HEK293 (cell line): ENCODE data around the gene CACNA1C.

Experiments
- ZNF558 ChIP-seq: fragments of 450-650 bp; formaldehyde crosslinking; IDR thresholded peaks from 2 replicates; pipeline ENCODE4 v1.5.1; 2016; ENCODE audit warnings: missing biosample characterization, missing genetic modification characterization
- TF ChIP-seq, protein P1 (sequence below): fragments of 450-650 bp; formaldehyde crosslinking; IDR thresholded peaks from 2 replicates; pipeline ENCODE4 v1.5.1; 2016; ENCODE audit warnings: missing biosample characterization, missing genetic modification characterization

DNA sequence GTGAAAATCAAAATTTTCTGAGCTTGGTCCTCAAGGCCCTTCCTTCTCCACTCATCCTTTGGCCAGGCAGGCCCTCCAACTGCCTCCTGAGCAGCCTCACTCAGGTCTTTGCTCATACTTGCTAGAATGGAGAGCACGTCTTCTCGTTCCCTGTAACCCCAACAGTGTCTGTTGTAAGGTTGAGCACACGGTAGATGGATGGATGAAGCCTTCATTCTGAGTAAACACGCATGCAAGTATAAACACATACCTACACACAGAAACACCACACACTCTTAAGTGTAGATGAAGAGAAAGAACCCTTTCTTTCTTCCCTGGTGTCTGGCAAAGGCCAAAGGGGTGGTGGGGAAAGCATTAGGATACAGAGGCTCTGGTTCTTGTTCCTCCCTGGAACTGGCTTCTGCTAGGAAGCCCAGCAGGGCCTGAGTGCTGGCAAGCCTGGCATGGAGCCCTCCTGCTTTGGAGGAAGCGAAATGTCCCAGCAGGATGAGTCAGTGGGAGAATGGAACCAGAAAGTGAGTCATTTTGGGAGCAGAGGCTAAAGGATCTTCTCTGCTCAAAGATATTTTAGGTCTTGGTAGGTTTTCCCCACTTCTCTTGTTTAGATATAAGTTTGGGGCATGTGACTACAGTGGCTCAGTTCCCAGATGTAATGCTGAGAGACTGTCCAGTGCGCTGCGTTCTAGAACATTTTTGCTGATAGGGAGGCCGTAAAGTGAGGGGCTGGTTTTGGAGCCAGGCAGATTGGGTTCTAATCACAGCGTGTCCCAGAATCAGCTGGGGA, 127.4 kb downstream of the CACNA1C start:
- TF ChIP-seq, protein P1, sequence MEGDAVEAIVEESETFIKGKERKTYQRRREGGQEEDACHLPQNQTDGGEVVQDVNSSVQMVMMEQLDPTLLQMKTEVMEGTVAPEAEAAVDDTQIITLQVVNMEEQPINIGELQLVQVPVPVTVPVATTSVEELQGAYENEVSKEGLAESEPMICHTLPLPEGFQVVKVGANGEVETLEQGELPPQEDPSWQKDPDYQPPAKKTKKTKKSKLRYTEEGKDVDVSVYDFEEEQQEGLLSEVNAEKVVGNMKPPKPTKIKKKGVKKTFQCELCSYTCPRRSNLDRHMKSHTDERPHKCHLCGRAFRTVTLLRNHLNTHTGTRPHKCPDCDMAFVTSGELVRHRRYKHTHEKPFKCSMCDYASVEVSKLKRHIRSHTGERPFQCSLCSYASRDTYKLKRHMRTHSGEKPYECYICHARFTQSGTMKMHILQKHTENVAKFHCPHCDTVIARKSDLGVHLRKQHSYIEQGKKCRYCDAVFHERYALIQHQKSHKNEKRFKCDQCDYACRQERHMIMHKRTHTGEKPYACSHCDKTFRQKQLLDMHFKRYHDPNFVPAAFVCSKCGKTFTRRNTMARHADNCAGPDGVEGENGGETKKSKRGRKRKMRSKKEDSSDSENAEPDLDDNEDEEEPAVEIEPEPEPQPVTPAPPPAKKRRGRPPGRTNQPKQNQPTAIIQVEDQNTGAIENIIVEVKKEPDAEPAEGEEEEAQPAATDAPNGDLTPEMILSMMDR, result no peak
- TF ChIP-seq ZNF558 (tag by site-specific recombination), result no peak
